Large intestine (tissue), 12 donors: ENCODE results near the gene GAGE12C. TPM values are rescaled to one million over a fixed set of nuclear protein-coding genes. Genes with fewer than 3 reads are reported as not detected.
"Not testable (repeated sequence)": the region's sequence is repeated elsewhere in the genome, so short reads cannot be mapped to it uniquely, and the experiment has no call there.

Experiments
- DNase-seq, 2 donors: peaks; one replicate each; pipeline versions ENCODE4 v3.0.0 to v3.0.0-alpha.2; 2013
- H3K27ac ChIP-seq: one replicate; pipeline ENCODE4 v1.5.1; 2013; ENCODE audit warnings: low read length
- H3K27me3 ChIP-seq: 2 replicates; pipeline ENCODE4 v1.6.1; 2013; ENCODE audit warnings: low read length; ENCODE audit not compliant: control insufficient read depth, insufficient read depth
- H3K36me3 ChIP-seq: 2 replicates; pipeline ENCODE4 v1.6.1; 2013; ENCODE audit warnings: low read length; ENCODE audit not compliant: control insufficient read depth, insufficient read depth
- H3K4me1 ChIP-seq: one replicate; pipeline ENCODE4 v1.6.1; 2013; ENCODE audit warnings: low read length; ENCODE audit not compliant: control insufficient read depth, insufficient read depth
- H3K4me3 ChIP-seq: one replicate; pipeline ENCODE4 v1.5.1; 2013; ENCODE audit warnings: low read length
- H3K9me3 ChIP-seq: one replicate; pipeline ENCODE4 v1.6.1; 2013; ENCODE audit warnings: mild to moderate bottlenecking, low read depth, low read length, moderate library complexity; ENCODE audit not compliant: control insufficient read depth
- WGBS: methylation state at CpG from one replicate; pipeline ENCODE4 v1.1.5; 2013; ENCODE audit warnings: low lambda C conversion rate; ENCODE audit not compliant: insufficient coverage; 5-methylcytosine and 5-hydroxymethylcytosine counted together
- long read RNA-seq, 11 donors: transcript quantifications; one replicate each; lab custom pipeline, GENCODE V29; 2026
- polyA plus RNA-seq: library from polyadenylated mRNA; unstranded; fragments of 120-200 nt; gene quantifications from one replicate; pipeline ENCODE4 v1.2.1, GENCODE V29; 2013

GAGE12C gene
- polyA plus RNA-seq = not detected
- long read RNA-seq, donor 1 = 0 reads
- long read RNA-seq, donor 2 = 0 reads
- long read RNA-seq, donor 3 = 0 reads
- long read RNA-seq, donor 4 = 0 reads
- long read RNA-seq, donor 5 = 0 reads
- long read RNA-seq, donor 6 = 0 reads
- long read RNA-seq, donor 7 = 0 reads
- long read RNA-seq, donor 8 = 0 reads
- long read RNA-seq, donor 9 = 0 reads
- long read RNA-seq, donor 10 = 0 reads
- long read RNA-seq, donor 11 = 0 reads

- not testable (repeated sequence) for H3K4me1 ChIP-seq, H3K4me3 ChIP-seq, H3K9me3 ChIP-seq, H3K36me3 ChIP-seq, H3K27ac ChIP-seq, H3K27me3 ChIP-seq, DNase-seq
- no CpG with 5 or more reads among the region's 16 CpGs for WGBS
These were observed at the start of gene GAGE12C for GRCh38 chrX:49531877-49532276. TSS of gene GAGE12C (plus strand) at chrX:49532177. CDS start at chrX:49533332, 1,155 bp downstream.

- H3K27me3 ChIP-seq, H3K27ac ChIP-seq, DNase-seq, H3K4me3 ChIP-seq, H3K36me3 ChIP-seq, H3K4me1 ChIP-seq, H3K9me3 ChIP-seq: not testable (repeated sequence)
- no CpG with 5 or more reads among the region's 16 CpGs for WGBS
These were observed 9.5 kb downstream of the GAGE12C start, which contains the start of gene GAGE12D for GRCh38 chrX:49541433-49541832. TSS of gene GAGE12D (plus strand) at chrX:49541733. CDS start at chrX:49542888, 1,155 bp downstream.

- H3K27me3 ChIP-seq, H3K9me3 ChIP-seq, H3K27ac ChIP-seq, H3K36me3 ChIP-seq, H3K4me3 ChIP-seq, DNase-seq, H3K4me1 ChIP-seq: not testable (repeated sequence)
- WGBS = no CpG with 5 or more reads among the region's 16 CpGs
These were observed 19.0 kb downstream of the GAGE12C start, which contains the start of gene GAGE12E for GRCh38 chrX:49550989-49551388. TSS of gene GAGE12E (plus strand) at chrX:49551289. CDS start at chrX:49552444, 1,155 bp downstream.

GRCh38 chrX:49560542-49560941 lies 28.6 kb downstream of the GAGE12C start, which contains the start of gene GAGE12F:
TSS of gene GAGE12F (plus strand) at chrX:49560842. CDS start at chrX:49561997, 1,155 bp downstream.
- no CpG with 5 or more reads among the region's 16 CpGs for WGBS
- not testable (repeated sequence) for H3K36me3 ChIP-seq

GRCh38 chrX:49568728-49569127 lies 36.8 kb downstream of the GAGE12C start:
- H3K27ac ChIP-seq, DNase-seq, H3K4me3 ChIP-seq, H3K36me3 ChIP-seq, H3K4me1 ChIP-seq, H3K9me3 ChIP-seq, H3K27me3 ChIP-seq: not testable (repeated sequence)
- no CpG with 5 or more reads among the region's 11 CpGs for WGBS

More at GRCh38 chrX:49560542-49560941, 28.6 kb downstream of the GAGE12C start, which contains the start of gene GAGE12F:
- not testable (repeated sequence) for H3K4me1 ChIP-seq, H3K4me3 ChIP-seq, H3K9me3 ChIP-seq, H3K27ac ChIP-seq, DNase-seq, H3K27me3 ChIP-seq

GRCh38 chrX:49569152-49569551 lies 37.2 kb downstream of the GAGE12C start:
- not testable (repeated sequence) for H3K27me3 ChIP-seq, H3K4me3 ChIP-seq, H3K27ac ChIP-seq, H3K9me3 ChIP-seq, H3K36me3 ChIP-seq, H3K4me1 ChIP-seq, DNase-seq
- no CpG with 5 or more reads among the region's 13 CpGs for WGBS

GRCh38 chrX:49570100-49570499 lies 38.1 kb downstream of the GAGE12C start, which contains the start of gene GAGE12G:
TSS of gene GAGE12G (plus strand) at chrX:49570400. CDS start at chrX:49571555, 1,155 bp downstream.
- no CpG with 5 or more reads among the region's 16 CpGs for WGBS
- not testable (repeated sequence) for H3K4me3 ChIP-seq, H3K27me3 ChIP-seq, H3K9me3 ChIP-seq, H3K27ac ChIP-seq, H3K36me3 ChIP-seq, DNase-seq, H3K4me1 ChIP-seq

- not testable (repeated sequence) for DNase-seq, H3K9me3 ChIP-seq, H3K4me3 ChIP-seq, H3K4me1 ChIP-seq, H3K27ac ChIP-seq, H3K27me3 ChIP-seq, H3K36me3 ChIP-seq
- no CpG with 5 or more reads among the region's 16 CpGs for WGBS
These were observed 47.7 kb downstream of the GAGE12C start, which contains the start of gene GAGE12H for GRCh38 chrX:49579649-49580048. TSS of gene GAGE12H (plus strand) at chrX:49579949. CDS start at chrX:49581104, 1,155 bp downstream.

Other genes starting within 250 kb of the GAGE12C start
- not detected for gene GAGE10, start 228.5 kb upstream of the GAGE12C start, polyA plus RNA-seq
- not detected for gene GAGE12J, start 210.1 kb upstream of the GAGE12C start, polyA plus RNA-seq
- gene GAGE13, start 200.6 kb upstream of the GAGE12C start, polyA plus RNA-seq = not detected
- gene GAGE12D, start 9.6 kb downstream of the GAGE12C start, polyA plus RNA-seq = not detected
- not detected for gene GAGE12E, start 19.1 kb downstream of the GAGE12C start, polyA plus RNA-seq
- gene GAGE12F, start 28.7 kb downstream of the GAGE12C start, polyA plus RNA-seq = not detected
- not detected for gene GAGE12G, start 38.2 kb downstream of the GAGE12C start, polyA plus RNA-seq
- not detected for gene GAGE12H, start 47.8 kb downstream of the GAGE12C start, polyA plus RNA-seq
- not detected for gene GAGE2A, start 57.3 kb downstream of the GAGE12C start, polyA plus RNA-seq
- gene GAGE1, start 66.8 kb downstream of the GAGE12C start, polyA plus RNA-seq = not detected
- not detected for gene PAGE1, start 163.8 kb downstream of the GAGE12C start, polyA plus RNA-seq